GM18502 (cell line): ENCODE results near the gene SLC2A4.
A peak's percentile ranks its signal among the peaks of the same experiment; 100 is the strongest.
"Not testable (repeated sequence)": the region's sequence is repeated elsewhere in the genome, so short reads cannot be mapped to it uniquely, and the experiment has no call there.

Source experiments
- ATAC-seq: cut with Tn5 transposase; IDR thresholded peaks from one replicate; pipeline ENCODE4 v1.9.1; 2021; ENCODE audit warnings: mild to moderate bottlenecking; ENCODE audit not compliant: unreplicated experiment, poor library complexity

Gene SLC2A4

DNA sequence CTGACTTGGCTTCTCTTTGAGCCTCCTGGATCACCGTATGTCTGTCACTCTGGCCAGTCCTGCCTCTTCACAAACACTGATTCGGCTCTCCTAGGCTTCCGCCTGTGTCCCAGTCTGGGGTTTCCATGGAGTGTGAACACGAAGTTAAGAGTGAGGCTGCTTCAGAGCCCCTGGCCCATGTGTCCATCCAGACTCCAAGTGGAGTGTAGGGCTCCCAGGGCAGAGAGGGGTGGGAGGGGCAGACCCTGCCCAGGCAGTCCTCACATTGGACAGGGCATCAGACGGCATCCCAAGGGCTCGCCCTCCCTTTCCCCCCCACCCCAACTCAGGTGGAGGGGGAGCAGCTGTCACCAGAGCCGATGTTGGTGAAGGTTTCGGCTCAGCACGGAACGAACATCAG is 37.7 kb upstream of the SLC2A4 start:
- not testable (repeated sequence) for ATAC-seq

GRCh38 chr17:7246779-7247178 is 34.7 kb upstream of the SLC2A4 start:
- no peak for ATAC-seq

- ATAC-seq, result no peak
These were observed 32.7 kb upstream of the SLC2A4 start for GRCh38 chr17:7248796-7249195.

DNA sequence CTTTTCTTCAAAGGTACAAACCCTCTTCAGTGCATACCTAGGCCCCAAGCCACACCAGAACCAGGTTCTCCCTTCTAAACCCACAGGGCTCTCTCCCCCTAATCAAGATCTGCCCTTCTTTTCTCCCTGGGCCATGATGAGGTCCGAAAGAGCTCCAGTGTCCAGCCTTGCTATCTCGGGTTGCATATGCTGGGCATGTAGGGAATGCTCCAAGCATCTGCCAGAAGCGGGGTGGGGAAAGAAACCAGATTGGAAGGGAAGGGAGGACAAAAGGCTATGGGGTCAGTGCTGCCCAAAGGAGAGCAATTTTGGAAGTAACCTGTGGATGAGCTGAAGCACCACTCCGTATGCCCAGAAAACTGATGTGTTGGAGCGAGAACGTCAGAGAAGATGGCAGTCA is 32.3 kb upstream of the SLC2A4 start:
- ATAC-seq, result no peak

DNA sequence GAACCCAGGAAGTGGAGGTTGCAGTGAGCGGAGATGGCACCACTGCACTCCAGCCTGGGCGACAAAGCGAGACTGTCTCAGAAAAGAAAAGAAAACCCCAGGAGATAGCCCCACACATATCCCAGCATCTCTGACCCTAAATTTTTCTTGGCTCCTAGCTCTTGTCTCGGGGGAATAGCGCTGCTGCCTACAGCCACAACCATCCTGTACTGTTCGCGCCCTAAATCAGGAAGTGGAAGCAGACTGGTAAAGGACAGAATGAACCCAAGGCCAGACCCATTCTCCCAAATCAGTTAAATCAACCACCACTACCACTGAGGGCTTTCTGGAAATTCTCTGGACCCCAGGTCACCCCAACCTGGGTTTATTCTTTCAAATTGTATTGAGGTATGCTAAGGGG is 31.7 kb upstream of the SLC2A4 start:
- ATAC-seq, result no peak

- ATAC-seq, result no peak
These were observed 30.6 kb upstream of the SLC2A4 start for GRCh38 chr17:7250695-7251627.

DNA sequence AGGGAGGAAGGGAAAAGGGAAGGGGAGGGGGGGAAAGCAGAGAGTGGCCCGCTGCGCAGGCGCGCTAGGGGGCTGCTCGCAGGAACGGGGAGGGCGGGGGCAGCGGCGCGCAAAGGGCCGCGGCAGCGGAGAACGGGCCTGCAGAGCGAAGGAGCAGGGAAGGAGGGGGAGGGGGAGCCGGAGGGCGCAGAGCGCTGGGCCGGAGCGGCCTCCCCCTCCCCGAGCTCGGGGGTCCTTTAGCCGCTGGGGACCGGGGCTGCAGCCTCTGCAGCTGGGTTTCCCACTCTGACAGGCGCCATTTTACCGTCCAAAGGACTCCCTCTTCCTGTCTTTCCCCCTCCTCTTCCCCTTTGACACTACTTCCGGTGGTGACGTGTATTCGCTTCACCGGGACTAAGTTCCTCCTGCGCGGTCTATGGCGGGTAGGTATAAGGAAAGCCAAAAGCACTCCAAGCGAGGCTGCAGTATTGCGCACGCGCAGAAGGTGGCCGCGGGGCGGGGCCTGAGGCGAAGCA is 29.8 kb upstream of the SLC2A4 start, which contains the start of gene CTDNEP1:
CTDNEP1 (minus strand) TSS at position 74 of the 515 bp plus-strand sequence. CDS start 438 bp downstream, outside the sequence.
- ATAC-seq, result peak; percentile 78

DNA sequence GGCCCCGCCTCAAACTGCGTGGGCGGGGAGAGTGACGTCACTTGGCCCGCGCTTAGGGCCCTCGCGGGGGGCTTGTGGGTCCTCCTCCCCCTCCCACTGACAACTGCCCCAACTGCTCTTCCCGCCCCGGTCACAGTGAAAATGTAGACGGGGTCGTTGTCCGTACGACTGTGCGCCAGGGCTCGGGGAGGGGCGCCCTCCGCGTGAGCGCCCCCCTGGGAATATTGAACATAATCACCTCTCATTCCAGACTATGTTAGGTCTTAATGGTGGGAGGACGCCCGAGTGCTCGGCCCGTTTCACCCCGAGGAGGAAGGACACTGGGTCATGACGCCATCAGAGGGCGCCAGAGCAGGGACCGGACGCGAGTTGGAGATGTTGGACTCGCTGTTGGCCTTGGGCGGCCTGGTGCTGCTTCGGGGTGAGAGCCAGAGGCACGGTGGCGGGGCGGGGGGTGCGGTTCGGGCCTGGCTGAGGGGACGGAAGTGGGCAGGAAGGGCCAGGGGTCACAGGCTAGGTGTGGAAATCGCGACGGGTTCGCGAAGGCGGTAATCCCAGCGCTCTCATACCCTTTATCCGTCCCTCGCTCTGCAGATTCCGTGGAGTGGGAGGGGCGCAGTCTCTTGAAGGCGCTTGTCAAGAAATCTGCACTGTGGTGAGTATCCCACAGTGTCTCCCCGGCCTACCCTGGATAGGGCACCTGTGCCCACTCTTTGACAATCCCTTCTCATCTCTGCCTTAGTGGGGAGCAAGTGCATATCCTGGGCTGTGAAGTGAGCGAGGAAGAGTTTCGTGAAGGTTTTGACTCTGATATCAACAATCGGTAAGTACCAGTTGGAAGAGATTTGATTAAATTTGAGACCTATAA is 29.1 kb upstream of the SLC2A4 start, which contains the start of gene ELP5:
ELP5 (plus strand) TSS at position 40 of the 868 bp plus-strand sequence; CDS start at position 376, 336 bp downstream.
- peak; percentile 59 for ATAC-seq

- no peak for ATAC-seq
These were observed 28.4 kb upstream of the SLC2A4 start for GRCh38 chr17:7253082-7253481.

- no peak for ATAC-seq
These were observed 27.0 kb upstream of the SLC2A4 start for GRCh38 chr17:7254511-7254910.

- no peak for ATAC-seq
These were observed 24.6 kb upstream of the SLC2A4 start for GRCh38 chr17:7256766-7257456.

GRCh38 chr17:7258731-7259554 is 22.6 kb upstream of the SLC2A4 start:
- no peak for ATAC-seq

GRCh38 chr17:7259555-7259889 is 22.0 kb upstream of the SLC2A4 start:
- ATAC-seq, result no peak

DNA sequence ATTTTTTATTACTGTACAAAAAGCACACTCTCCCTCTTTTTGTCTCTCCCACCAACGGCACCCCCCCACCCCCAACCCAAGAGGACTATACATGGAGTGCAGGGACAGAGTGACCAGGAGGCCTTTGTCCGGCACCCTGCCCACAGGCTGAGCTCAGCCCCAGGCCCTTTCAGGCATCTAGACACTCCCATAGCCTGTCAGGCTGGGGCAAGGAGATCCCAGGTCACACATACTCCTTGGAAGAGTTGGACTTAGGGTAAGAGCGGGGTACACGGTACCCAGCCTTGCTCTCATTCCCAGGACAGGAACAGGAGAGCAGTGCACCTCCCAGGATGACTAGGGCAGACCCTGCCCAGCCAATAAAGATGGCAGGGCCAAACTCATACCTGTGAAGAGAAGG is 21.4 kb upstream of the SLC2A4 start:
- no peak for ATAC-seq

GRCh38 chr17:7260651-7261378 is 20.7 kb upstream of the SLC2A4 start:
- no peak for ATAC-seq

DNA sequence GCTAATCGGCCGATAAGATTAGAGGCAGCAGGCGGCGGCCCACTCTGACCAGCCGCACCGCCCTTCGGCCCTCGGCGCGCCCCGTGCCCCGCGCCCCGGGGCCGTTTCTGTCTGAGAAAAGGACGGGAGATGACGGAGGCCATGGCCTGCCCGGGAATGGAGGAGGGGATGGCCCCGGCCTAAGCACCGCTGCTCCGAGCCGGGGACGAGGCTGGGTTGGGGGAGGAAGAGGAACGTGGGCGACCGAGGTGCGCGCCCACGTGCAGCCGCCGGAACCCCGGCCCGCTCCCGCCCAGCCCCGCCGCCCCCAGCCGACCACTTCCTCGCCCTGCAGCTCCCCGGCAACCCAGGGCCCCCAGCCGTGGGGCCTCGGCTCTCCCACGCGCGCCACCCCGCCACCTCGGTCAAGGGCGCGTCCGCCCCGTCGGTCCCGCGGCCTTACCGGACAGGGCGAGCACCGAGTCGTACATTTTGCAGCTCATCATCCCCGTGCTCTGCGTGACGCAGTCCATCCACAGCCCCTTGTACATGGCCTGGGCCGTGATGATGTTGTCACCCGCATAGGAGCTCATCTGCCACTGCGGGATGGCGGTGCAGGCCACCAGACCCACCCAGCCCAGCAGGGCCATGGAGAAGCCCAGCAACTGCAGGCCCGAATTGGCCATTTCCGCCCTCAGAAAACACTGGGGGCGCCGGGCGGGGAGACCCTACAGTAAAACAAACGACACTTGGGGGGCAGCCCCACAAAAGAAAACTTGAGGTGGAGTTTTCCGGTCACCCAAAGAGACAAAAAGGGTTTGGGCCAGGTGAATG is 19.9 kb upstream of the SLC2A4 start:
- no peak for ATAC-seq

DNA sequence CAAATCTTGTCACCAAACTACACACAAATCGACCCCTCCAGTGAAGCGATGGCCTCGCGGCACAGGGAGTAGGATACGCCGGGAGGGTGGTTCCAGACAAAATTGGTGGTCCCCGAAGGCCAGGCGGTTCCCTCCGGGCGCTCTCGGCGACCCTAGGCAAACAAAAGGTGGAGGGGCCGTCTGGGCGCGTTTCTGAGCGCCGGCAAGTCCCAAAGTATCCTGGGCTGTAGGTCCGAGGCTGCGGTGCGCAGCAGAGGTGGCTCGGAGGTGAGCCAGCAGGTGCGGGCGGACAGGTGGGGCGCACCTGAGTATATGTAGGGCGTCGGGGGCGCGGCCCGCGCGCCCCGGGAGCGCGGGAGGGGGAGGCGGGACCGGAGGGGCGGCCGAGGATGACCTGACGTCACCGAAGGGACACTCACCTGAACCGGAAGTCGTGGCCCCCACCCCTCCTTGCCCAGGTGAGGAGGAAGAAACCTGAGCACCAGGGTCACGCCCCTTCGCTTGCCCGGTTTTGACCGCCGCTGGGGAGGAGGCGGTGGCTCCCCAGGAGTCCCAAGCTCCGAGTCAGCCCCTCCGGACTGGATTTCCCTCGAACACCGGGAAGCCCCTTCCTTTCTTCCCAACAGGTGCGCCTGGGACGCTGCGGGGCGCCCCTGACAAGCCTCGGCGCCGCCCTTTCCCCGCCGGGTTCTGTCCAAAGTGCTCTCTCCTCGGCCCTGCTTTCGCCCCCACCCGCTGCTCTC is 19.2 kb upstream of the SLC2A4 start, which contains the start of gene CLDN7:
CLDN7 (minus strand) TSS at position 287 of the 743 bp plus-strand sequence. CDS start 435 bp downstream, outside the sequence.
- no peak for ATAC-seq
